ENCODE measurements around the gene ATP8A2. TPM values are rescaled to one million over a fixed set of nuclear protein-coding genes. Genes with fewer than 3 reads are reported as not detected.

The ATP8A2 gene
- total RNA-seq, 1 donor from 2014 or later = 1.9 TPM

DNA sequence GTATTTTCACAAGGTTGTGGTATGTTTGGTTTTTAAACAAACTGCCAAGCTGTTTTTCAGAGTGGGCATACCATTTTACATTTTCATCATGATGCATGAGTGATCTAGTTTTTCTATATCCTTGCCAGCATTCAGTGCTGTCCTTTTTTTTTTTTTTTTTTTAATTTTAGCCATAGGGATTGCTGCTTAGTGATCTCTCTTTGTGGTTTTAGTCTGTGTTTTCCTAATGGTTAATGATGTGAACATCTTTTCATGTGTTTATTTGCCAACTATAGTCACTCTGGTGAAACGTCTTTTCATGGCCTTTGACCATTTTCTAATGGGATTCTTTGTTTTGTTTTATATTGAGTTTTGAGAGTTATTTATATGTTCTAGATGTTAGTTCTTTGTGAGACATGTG, 620.3 kb downstream of the ATP8A2 start:
- no peak for TF ChIP-seq CTCF (IDR thresholded peaks at IDR 0.05)

DNA sequence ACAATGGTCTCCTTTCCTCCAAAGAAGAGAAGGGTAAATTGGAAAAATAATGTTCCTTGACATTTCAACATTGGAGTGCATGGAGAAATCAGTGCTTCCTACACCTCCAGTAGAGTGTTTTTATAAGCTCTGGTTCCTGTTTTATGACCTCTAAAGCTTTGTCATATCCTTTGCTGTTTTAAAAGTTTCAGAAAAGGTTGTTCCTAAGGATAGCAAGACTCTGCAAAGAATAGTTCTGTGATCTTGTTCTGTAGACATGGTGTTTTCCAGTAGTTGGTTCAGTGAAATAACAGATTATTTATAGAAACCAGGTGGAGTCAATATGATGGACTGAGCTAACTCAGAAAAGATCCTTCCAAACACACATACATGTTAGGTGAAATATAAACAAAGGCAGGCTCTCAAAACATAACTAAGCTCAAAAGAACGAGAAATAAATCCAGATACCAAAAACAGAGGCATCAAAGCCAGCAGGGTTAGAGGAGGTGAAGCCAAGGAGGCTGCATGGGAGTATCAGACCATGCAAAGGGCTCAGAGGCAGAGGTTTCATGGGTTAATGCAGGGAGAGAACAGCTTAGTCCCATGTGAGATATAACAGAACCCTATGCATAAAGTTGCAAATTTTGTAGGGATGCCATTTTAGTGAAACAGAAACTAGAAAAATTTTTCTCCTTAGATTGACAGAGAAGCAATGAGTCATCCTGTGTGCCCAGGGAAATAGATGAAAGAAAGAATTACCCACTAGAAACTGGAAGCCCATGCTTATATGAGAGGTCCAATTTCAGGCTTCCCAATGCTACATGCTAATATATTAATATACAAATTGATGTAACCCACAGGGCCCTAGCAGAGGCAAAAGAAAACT, 635.7 kb downstream of the ATP8A2 start:
- Mint-ChIP-seq H3K4me1 (ENCODE audit: low read depth) (peaks cover 17% of the 10 kb centered on the region), H3K4me3 (ENCODE audit: unreplicated experiment) (no peak overlapping the region), H3K27ac (ENCODE audit: unreplicated experiment) (peak overlapping the region; percentile 60), H3K9me3 (ENCODE audit: low read depth) (peaks cover 13% of the 10 kb centered on the region), H3K36me3 (ENCODE audit: low read depth) (peaks cover 6% of the 10 kb centered on the region), H3K27me3 (ENCODE audit: low read depth) (no peaks in the 10 kb centered on the region)
- no peak for TF ChIP-seq CTCF (IDR thresholded peaks at IDR 0.05)
- no peak for DNase-seq (ENCODE audit: low spot score)

More for the DNA sequence above, 620.3 kb downstream of the ATP8A2 start:
- Mint-ChIP-seq H3K36me3 (ENCODE audit: low read depth) (peaks cover 6% of the 10 kb centered on the region), H3K9me3 (ENCODE audit: low read depth) (peaks cover 14% of the 10 kb centered on the region), H3K27me3 (ENCODE audit: low read depth) (no peaks in the 10 kb centered on the region), H3K4me3 (ENCODE audit: unreplicated experiment) (no peak overlapping the region), H3K27ac (ENCODE audit: unreplicated experiment) (peak overlapping the region; percentile 83), H3K4me1 (ENCODE audit: low read depth) (peaks cover 35% of the 10 kb centered on the region)
- no peak for DNase-seq (ENCODE audit: low spot score)

DNA sequence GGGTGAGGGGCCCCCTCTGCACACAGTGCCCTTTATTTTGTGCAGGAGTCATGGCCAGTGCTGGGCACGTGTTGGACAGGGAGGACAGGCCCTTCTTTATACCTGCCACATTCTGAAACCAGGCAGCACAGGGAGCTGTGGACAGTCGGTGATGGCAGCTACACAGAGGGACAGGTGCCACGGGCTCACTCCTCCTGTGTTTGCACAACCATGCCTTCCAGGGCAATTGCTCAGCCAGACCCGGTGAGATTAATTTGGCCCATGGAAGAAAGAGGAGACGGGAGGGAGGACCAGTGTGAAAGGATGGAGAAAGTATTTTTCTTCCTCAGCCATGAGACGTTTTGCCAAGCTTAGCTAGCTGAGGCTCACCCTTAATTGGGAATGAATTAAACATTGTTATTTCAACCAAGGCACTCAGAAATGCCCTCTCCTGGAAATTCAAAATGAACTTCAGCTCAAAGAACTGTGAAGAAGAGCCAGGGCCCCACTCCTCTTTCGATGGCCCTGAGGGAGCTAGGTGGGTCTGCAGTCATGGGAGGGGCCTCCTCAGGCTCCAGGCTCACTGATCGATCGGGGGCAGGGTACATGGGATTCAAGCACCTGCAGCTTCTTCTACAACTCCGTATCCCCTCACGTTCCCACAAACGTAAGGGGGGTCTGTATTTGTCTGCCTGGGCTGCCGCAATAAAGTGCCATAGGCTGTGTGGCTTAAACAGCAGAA, 638.9 kb downstream of the ATP8A2 start:
- Mint-ChIP-seq H3K36me3 (ENCODE audit: low read depth) (no peaks in the 10 kb centered on the region), H3K27ac (ENCODE audit: unreplicated experiment) (no peak overlapping the region), H3K9me3 (ENCODE audit: low read depth) (peaks cover 5% of the 10 kb centered on the region), H3K4me3 (ENCODE audit: unreplicated experiment) (no peak overlapping the region), H3K27me3 (ENCODE audit: low read depth) (no peaks in the 10 kb centered on the region), H3K4me1 (ENCODE audit: low read depth) (peaks cover 37% of the 10 kb centered on the region)
- TF ChIP-seq CTCF (IDR thresholded peaks at IDR 0.05) = no peak
- DNase-seq (ENCODE audit: low spot score) = no peak

- no peak for DNase-seq (ENCODE audit: low spot score)
- H3K4me3 Mint-ChIP-seq (ENCODE audit: unreplicated experiment) = no peak overlapping the region
- no peak overlapping the region for H3K27ac Mint-ChIP-seq (ENCODE audit: unreplicated experiment)
- peaks cover 42% of the 10 kb centered on the region for H3K4me1 Mint-ChIP-seq (ENCODE audit: low read depth)
- peaks cover 5% of the 10 kb centered on the region for H3K9me3 Mint-ChIP-seq (ENCODE audit: low read depth)
- no peaks in the 10 kb centered on the region for H3K27me3 Mint-ChIP-seq (ENCODE audit: low read depth)
- H3K36me3 Mint-ChIP-seq (ENCODE audit: low read depth) = no peaks in the 10 kb centered on the region
- TF ChIP-seq CTCF (IDR thresholded peaks at IDR 0.05) = no peak
These were observed 639.4 kb downstream of the ATP8A2 start for GRCh38 chr13:26011208-26011573.

GRCh38 chr13:26011996-26012821, 640.4 kb downstream of the ATP8A2 start:
- H3K36me3 Mint-ChIP-seq (ENCODE audit: low read depth) = no peaks in the 10 kb centered on the region
- no peaks in the 10 kb centered on the region for H3K27me3 Mint-ChIP-seq (ENCODE audit: low read depth)
- peaks cover 5% of the 10 kb centered on the region for H3K9me3 Mint-ChIP-seq (ENCODE audit: low read depth)
- no peak for TF ChIP-seq CTCF (IDR thresholded peaks at IDR 0.05)
- H3K4me1 Mint-ChIP-seq (ENCODE audit: low read depth) = peaks cover 47% of the 10 kb centered on the region
- no peak overlapping the region for H3K27ac Mint-ChIP-seq (ENCODE audit: unreplicated experiment)
- H3K4me3 Mint-ChIP-seq (ENCODE audit: unreplicated experiment) = no peak overlapping the region
- no peak for DNase-seq (ENCODE audit: low spot score)

Measured in chondrocyte (in vitro differentiated cells).